ENCODE measurements around the gene CAMK4.
"Not testable (repeated sequence)": the region's sequence is repeated elsewhere in the genome, so short reads cannot be mapped to it uniquely, and the experiment has no call there.

Gene CAMK4

DNA sequence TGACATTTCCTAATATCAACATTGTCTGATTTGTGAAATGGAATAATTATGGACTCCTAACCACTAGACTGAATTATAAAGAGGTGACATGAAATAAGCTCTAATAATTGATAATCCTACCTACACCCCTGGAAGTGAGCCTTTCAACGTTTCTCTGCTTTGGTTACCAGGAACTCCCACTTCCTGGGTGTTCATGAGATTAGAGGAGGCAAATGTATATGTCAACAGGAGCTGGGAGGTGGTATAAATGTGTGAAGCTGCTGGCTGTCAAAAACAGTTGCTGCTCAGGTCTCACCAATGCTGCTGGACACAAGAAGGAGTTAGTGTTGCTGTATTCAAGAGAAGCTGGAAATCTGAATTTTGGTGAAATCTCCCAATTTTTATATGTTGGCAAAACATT is 96.8 kb downstream of the CAMK4 start:
- no peak for DNase-seq

DNA sequence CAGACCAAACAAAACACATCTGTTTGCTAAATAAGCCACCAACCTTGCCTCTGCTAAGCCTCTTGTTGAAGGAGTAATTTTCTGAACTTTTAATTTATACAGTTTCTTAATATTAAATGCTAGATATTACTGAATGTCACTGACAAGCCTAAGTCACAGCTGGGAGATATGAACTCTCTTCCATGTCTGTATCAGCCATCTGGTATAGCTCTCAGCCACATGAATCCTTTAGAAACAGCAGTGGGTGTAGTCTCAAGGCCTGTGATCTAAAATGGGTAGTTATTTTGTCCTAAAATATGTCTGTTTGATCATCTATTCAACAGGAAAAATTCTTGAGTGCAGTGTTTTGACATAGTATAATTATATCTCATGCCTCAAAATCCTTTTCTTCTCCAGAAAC is 97.2 kb downstream of the CAMK4 start:
- no peak for DNase-seq

- DNase-seq = no peak
These were observed 102.4 kb downstream of the CAMK4 start for GRCh38 chr5:111326551-111326950.

DNA sequence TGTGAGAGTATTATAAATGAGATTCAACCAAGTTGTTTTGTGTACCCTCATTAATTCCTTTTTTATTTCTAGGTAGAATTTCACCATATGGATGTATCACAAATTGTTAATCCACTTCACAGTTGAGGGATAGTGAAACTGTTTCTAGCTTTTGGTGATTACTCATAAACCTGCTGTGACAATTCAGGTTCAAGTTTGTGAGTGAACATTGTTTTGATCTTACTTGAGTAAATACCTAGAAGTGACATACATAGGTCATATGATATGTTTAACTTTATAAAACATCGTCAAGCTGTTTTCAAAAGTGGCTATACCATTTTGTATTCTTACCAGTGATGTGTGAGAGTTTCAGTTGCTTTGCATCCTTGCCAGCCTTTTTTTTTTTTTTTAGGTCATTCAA is 112.9 kb downstream of the CAMK4 start:
- DNase-seq = no peak

GRCh38 chr5:111337688-111338087 is 113.5 kb downstream of the CAMK4 start:
- no peak for DNase-seq

GRCh38 chr5:111345731-111346130 is 121.5 kb downstream of the CAMK4 start:
- no peak for DNase-seq

GRCh38 chr5:111347021-111347420 is 122.8 kb downstream of the CAMK4 start:
- DNase-seq = no peak

DNA sequence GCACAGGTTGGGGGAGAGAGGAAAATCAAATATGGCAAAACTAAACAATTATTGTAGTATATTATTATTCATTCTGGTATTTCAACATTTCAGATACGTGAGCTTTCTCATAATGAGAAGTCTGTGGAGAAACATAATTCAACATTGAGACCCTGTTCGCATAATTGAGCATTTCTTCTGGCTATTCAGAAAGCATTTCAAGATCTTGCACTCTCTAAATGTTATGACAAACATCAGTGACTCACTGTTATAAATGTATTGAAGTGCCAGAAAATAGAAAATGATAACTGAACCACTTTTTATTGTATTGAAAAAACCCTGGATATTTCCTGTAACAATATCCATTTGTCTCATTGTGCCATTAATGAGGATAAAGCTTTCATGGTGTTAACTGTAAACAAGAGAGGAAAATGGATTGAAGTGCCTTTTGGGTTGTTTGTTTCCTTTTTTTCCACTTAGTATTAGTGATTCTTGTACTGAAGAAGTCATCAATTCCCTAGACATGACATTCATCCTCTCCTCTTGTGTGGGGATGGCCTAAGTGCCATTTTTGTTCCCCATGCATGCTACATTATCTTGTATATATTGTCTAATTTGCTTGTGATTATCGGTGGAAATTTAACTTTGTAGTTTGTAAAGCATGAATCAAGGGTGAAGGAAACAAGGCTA is 124.6 kb downstream of the CAMK4 start:
- no peak for DNase-seq

DNA sequence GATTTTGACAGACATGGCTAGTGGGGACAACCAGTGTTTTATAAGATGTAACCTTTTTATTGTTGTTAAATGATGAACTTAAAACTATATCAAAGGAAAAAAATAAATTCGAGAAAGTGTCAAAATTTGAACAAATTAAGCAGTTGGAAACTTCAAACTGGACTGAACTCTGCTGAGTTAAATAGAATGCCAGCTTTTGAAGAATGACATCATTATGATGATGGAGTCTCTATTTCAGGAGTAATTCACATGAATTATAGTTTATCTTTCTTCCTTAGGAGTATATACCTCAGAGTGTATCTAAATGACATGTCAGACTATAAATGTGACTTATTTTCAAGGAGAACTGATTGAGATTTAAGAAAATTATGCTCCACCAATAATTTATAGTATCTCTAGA is 125.2 kb downstream of the CAMK4 start:
- no peak for DNase-seq

GRCh38 chr5:111353035-111353434 is 128.9 kb downstream of the CAMK4 start:
- no peak for DNase-seq

GRCh38 chr5:111358726-111359125 is 134.5 kb downstream of the CAMK4 start:
- DNase-seq = not testable (repeated sequence)

DNA sequence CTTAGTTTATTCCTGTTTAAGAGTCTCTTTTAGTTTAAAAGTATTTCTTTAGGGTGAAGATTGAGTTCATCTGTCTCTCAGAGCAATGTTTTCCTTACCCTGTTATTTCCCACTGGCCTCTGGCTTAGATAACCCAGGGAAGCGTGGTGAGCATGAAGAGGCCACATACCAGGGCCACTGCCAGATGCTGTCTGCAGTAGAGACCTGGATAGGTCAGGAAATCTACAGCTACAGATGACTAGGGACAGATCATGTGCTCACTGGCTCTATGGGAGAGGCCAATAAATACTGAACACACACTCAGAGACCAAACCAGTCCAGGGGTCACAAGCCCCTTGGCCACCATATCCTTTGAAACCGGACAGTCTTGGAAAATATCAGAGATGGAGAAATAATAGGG is 136.0 kb downstream of the CAMK4 start:
- no peak for DNase-seq

GRCh38 chr5:111364992-111365391 is 140.8 kb downstream of the CAMK4 start:
- no peak for DNase-seq

DNA sequence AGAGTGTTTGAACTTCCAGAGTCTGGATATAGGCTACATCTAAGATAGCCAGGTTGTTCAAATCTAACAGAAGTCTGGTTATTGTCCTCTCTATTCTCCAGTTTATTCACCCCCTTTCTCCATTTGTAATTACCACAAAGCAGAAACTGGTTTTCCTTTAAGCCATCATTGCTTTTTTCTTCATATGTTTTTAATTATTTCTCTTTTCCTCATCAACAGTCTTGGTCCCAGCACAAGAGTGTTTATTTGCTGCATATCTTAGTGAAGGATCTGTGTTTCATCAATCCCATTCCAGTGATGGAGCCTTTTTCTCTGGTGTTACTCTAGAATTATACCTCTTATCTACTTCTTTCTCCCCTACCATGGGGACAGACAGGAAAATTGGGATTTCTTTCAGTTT is 142.2 kb downstream of the CAMK4 start:
- no peak for DNase-seq

GRCh38 chr5:111367115-111367514 is 142.9 kb downstream of the CAMK4 start:
- DNase-seq = no peak

DNA sequence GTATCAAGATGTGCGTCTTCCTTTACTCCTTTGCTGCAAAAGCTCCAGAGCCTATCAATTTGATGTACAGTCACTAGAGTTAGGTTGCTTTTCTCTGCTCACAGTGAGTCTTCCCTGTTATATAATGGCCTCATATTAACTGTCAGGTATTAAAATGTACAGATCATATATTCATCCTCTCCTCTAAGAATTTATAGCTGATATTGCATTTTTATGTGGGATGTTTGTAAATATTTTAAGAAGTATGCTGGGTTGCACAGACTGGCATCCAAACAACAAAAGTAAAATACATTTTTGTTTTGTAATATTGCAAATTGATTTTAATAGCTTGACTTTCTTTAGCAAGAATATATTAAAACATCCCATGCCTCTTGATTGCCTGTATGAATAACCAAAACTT is 148.6 kb downstream of the CAMK4 start:
- DNase-seq = no peak

DNA sequence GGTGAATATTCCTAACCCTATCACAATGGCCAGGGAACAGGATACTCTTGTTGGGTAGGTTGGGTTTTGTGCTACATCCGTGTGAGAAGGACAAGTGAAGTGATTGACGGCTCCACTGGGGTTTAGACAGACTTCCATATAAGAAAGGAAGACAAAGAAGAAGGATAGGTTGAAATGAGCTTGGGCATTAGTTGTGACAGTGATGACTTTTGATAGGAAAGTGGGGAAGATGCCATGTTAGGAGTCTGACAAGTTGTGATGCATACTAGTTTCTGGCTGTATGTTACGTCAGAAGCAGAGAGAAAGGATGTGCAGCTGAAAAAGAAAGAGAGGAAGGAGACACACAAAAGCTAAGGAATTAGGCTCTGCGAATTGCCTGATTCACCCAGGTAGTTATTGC is 150.2 kb downstream of the CAMK4 start:
- no peak for DNase-seq

DNA sequence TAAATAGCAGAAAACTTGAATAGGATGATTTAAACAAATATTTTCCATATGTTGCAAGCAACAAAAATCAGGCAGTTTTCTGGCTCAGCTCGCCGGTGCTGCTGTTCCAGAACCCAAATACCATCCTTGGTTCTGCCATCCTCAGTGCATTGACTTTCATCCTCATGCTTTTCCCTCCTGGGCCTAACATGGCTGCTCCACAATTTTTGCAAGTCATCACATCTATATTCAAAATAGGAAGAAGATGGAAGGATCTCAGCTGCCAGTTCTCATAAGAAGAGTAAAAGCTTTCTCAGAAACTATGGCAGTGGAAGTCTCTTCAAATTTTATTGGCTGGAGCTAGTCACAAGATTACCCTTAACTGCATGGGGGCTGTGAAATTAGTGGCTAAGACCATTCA is 151.5 kb downstream of the CAMK4 start:
- no peak for DNase-seq

GRCh38 chr5:111377306-111377705 is 153.1 kb downstream of the CAMK4 start:
- no peak for DNase-seq

DNA sequence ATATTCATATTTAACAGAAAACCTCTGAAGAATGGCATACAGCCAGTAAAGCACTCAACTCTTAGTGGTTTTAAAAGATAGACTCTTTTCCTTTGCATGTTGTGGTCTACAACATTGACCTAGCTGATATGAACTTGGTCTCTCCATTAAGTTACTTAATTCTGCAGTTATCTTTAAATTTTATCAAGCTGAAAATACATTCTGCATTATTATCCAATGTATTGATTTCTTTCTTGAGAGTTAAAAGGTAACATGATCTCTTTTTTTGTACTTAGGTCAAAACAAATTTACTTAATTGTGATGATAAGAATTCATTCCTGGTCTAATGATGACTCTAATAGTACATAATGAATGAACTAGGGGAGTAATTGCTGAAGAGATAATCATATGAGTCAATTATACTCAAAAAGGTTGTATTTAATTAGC is 155.2 kb downstream of the CAMK4 start:
- DNase-seq = no peak

- DNase-seq = no peak
These were observed 159.2 kb downstream of the CAMK4 start for GRCh38 chr5:111383288-111383970.

GRCh38 chr5:111384220-111384619 is 160.0 kb downstream of the CAMK4 start:
- no peak for DNase-seq

DNA sequence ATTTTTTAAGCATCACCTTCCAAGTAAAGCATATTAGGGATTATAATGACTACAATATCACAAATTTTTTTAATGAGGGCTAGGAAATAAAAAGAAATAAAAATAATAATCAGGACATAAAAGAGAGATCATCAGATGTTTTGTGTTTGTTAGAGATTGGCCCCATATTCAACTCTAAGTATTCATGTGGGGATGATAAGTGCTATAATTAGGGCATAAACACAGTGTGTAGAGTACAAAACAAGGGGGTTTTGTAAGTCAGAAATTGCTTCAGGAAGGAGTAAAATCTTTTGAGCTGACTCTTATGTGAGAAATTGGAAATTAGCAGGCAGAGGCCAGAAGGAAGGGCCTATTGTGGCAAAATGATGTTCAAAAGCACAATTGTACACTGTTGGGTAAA is 160.9 kb downstream of the CAMK4 start:
- no peak for DNase-seq

- no peak for DNase-seq
These were observed 162.0 kb downstream of the CAMK4 start for GRCh38 chr5:111385970-111386831.

Data from suppressor macrophage treated with lipopolysaccharide for 4 hours (primary cell).